ENCODE results near the gene PDGFC. TPM values are rescaled to one million over a fixed set of nuclear protein-coding genes. Genes with fewer than 3 reads are reported as not detected.

PDGFC gene
- total RNA-seq, 2 donors from 2014 or later, result 0.40 to 4.8 TPM

GRCh38 chr4:156969101-156969500 is 2.5 kb downstream of the PDGFC start:
- Mint-ChIP-seq H3K4me3 (no peak overlapping the region), H3K27ac (no peak overlapping the region), H3K4me1 (no peaks in the 10 kb centered on the region), H3K36me3 (ENCODE audit: low read depth) (no peaks in the 10 kb centered on the region), H3K27me3 (peaks cover 22% of the 10 kb centered on the region)
- no peak for DNase-seq
- H3K9me3 ChIP-seq (ENCODE audit: control insufficient read depth, low read length, poor library complexity, severe bottlenecking), result no peaks in the 10 kb centered on the region
- no peak for ATAC-seq

GRCh38 chr4:156968479-156968984 is 3.1 kb downstream of the PDGFC start:
- H3K4me3 Mint-ChIP-seq, result no peak overlapping the region
- H3K9me3 ChIP-seq (ENCODE audit: control insufficient read depth, low read length, poor library complexity, severe bottlenecking), result no peaks in the 10 kb centered on the region
- H3K27ac Mint-ChIP-seq, result no peak overlapping the region
- DNase-seq, result no peak
- no peaks in the 10 kb centered on the region for H3K36me3 Mint-ChIP-seq (ENCODE audit: low read depth)
- peaks cover 16% of the 10 kb centered on the region for H3K27me3 Mint-ChIP-seq
- H3K4me1 Mint-ChIP-seq, result no peaks in the 10 kb centered on the region
- ATAC-seq, result peak; percentile 51

GRCh38 chr4:156966836-156967235 is 4.8 kb downstream of the PDGFC start:
- Mint-ChIP-seq H3K4me1 (no peaks in the 10 kb centered on the region), H3K27ac (no peak overlapping the region), H3K36me3 (ENCODE audit: low read depth) (no peaks in the 10 kb centered on the region), H3K4me3 (no peak overlapping the region), H3K27me3 (peaks cover 9% of the 10 kb centered on the region)
- DNase-seq (no peak), ATAC-seq (no peak)
- no peaks in the 10 kb centered on the region for H3K9me3 ChIP-seq (ENCODE audit: control insufficient read depth, low read length, poor library complexity, severe bottlenecking)

- no peaks in the 10 kb centered on the region for H3K9me3 ChIP-seq (ENCODE audit: control insufficient read depth, low read length, poor library complexity, severe bottlenecking)
- DNase-seq, result no peak
- no peaks in the 10 kb centered on the region for H3K36me3 Mint-ChIP-seq (ENCODE audit: low read depth)
- no peak overlapping the region for H3K27ac Mint-ChIP-seq
- no peaks in the 10 kb centered on the region for H3K27me3 Mint-ChIP-seq
- H3K4me3 Mint-ChIP-seq, result no peak overlapping the region
- no peak for ATAC-seq
- no peaks in the 10 kb centered on the region for H3K4me1 Mint-ChIP-seq
Observed at GRCh38 chr4:156963419-156963818, 8.2 kb downstream of the PDGFC start.

GRCh38 chr4:156962528-156962974 is 9.0 kb downstream of the PDGFC start:
- Mint-ChIP-seq H3K4me1 (no peaks in the 10 kb centered on the region), H3K36me3 (ENCODE audit: low read depth) (no peaks in the 10 kb centered on the region), H3K4me3 (no peak overlapping the region), H3K27ac (no peak overlapping the region), H3K27me3 (no peaks in the 10 kb centered on the region)
- no peak for DNase-seq
- ATAC-seq, result no peak
- no peaks in the 10 kb centered on the region for H3K9me3 ChIP-seq (ENCODE audit: control insufficient read depth, low read length, poor library complexity, severe bottlenecking)

- Mint-ChIP-seq H3K4me1 (no peaks in the 10 kb centered on the region), H3K27me3 (no peaks in the 10 kb centered on the region), H3K27ac (no peak overlapping the region), H3K36me3 (ENCODE audit: low read depth) (no peaks in the 10 kb centered on the region), H3K4me3 (no peak overlapping the region)
- no peaks in the 10 kb centered on the region for H3K9me3 ChIP-seq (ENCODE audit: control insufficient read depth, low read length, poor library complexity, severe bottlenecking)
- no peak for DNase-seq
- ATAC-seq, result no peak
Observed at GRCh38 chr4:156962058-156962358, 9.6 kb downstream of the PDGFC start.

- no peaks in the 10 kb centered on the region for H3K27me3 Mint-ChIP-seq
- no peak overlapping the region for H3K27ac Mint-ChIP-seq
- ATAC-seq, result no peak
- H3K9me3 ChIP-seq (ENCODE audit: control insufficient read depth, low read length, poor library complexity, severe bottlenecking), result no peaks in the 10 kb centered on the region
- H3K4me1 Mint-ChIP-seq, result no peaks in the 10 kb centered on the region
- H3K4me3 Mint-ChIP-seq, result no peak overlapping the region
- no peak for DNase-seq
- no peaks in the 10 kb centered on the region for H3K36me3 Mint-ChIP-seq (ENCODE audit: low read depth)
Observed at GRCh38 chr4:156961196-156962057, 10.2 kb downstream of the PDGFC start.

GRCh38 chr4:156959298-156959702 is 12.3 kb downstream of the PDGFC start:
- no peaks in the 10 kb centered on the region for H3K9me3 ChIP-seq (ENCODE audit: control insufficient read depth, low read length, poor library complexity, severe bottlenecking)
- Mint-ChIP-seq H3K4me3 (no peak overlapping the region), H3K27ac (no peak overlapping the region), H3K4me1 (no peaks in the 10 kb centered on the region), H3K27me3 (no peaks in the 10 kb centered on the region), H3K36me3 (ENCODE audit: low read depth) (no peaks in the 10 kb centered on the region)
- ATAC-seq (no peak), DNase-seq (no peak)

- no peaks in the 10 kb centered on the region for H3K36me3 Mint-ChIP-seq (ENCODE audit: low read depth)
- no peak overlapping the region for H3K27ac Mint-ChIP-seq
- DNase-seq (no peak), ATAC-seq (no peak)
- H3K9me3 ChIP-seq (ENCODE audit: control insufficient read depth, low read length, poor library complexity, severe bottlenecking), result no peaks in the 10 kb centered on the region
- H3K4me1 Mint-ChIP-seq, result no peaks in the 10 kb centered on the region
- no peaks in the 10 kb centered on the region for H3K27me3 Mint-ChIP-seq
- no peak overlapping the region for H3K4me3 Mint-ChIP-seq
Observed at GRCh38 chr4:156958276-156959074, 13.1 kb downstream of the PDGFC start.

- Mint-ChIP-seq H3K27ac (no peak overlapping the region), H3K36me3 (ENCODE audit: low read depth) (no peaks in the 10 kb centered on the region), H3K4me1 (no peaks in the 10 kb centered on the region), H3K4me3 (no peak overlapping the region), H3K27me3 (no peaks in the 10 kb centered on the region)
- H3K9me3 ChIP-seq (ENCODE audit: control insufficient read depth, low read length, poor library complexity, severe bottlenecking), result no peaks in the 10 kb centered on the region
- DNase-seq (no peak), ATAC-seq (no peak)
Observed at GRCh38 chr4:156957556-156957955, 14.0 kb downstream of the PDGFC start.

- Mint-ChIP-seq H3K36me3 (ENCODE audit: low read depth) (no peaks in the 10 kb centered on the region), H3K27me3 (no peaks in the 10 kb centered on the region), H3K4me3 (no peak overlapping the region), H3K4me1 (no peaks in the 10 kb centered on the region), H3K27ac (no peak overlapping the region)
- no peak for DNase-seq
- ATAC-seq, result no peak
- no peaks in the 10 kb centered on the region for H3K9me3 ChIP-seq (ENCODE audit: control insufficient read depth, low read length, poor library complexity, severe bottlenecking)
Observed at GRCh38 chr4:156956826-156957368, 14.7 kb downstream of the PDGFC start.

GRCh38 chr4:156956359-156956758 is 15.2 kb downstream of the PDGFC start:
- no peaks in the 10 kb centered on the region for H3K27me3 Mint-ChIP-seq
- DNase-seq (no peak), ATAC-seq (no peak)
- H3K9me3 ChIP-seq (ENCODE audit: control insufficient read depth, low read length, poor library complexity, severe bottlenecking), result no peaks in the 10 kb centered on the region
- H3K27ac Mint-ChIP-seq, result no peak overlapping the region
- no peaks in the 10 kb centered on the region for H3K36me3 Mint-ChIP-seq (ENCODE audit: low read depth)
- H3K4me1 Mint-ChIP-seq, result no peaks in the 10 kb centered on the region
- no peak overlapping the region for H3K4me3 Mint-ChIP-seq

- DNase-seq, result no peak
- H3K9me3 ChIP-seq (ENCODE audit: control insufficient read depth, low read length, poor library complexity, severe bottlenecking), result no peaks in the 10 kb centered on the region
- Mint-ChIP-seq H3K4me1 (no peaks in the 10 kb centered on the region), H3K27me3 (no peaks in the 10 kb centered on the region), H3K4me3 (no peak overlapping the region), H3K36me3 (ENCODE audit: low read depth) (no peaks in the 10 kb centered on the region), H3K27ac (no peak overlapping the region)
- ATAC-seq, result no peak
Observed at GRCh38 chr4:156954587-156954986, 17.0 kb downstream of the PDGFC start.
